HCT116 (cell line): ENCODE results near the gene CERS5. TPM values are rescaled to one million over a fixed set of nuclear protein-coding genes. Genes with fewer than 3 reads are reported as not detected.

Experiments used
- ATAC-seq: fragments of 200-7000 bp; cut with Tn5 transposase; 2 replicates; pipeline ENCODE4 v1.9.1; 2020; ENCODE audit warnings: mild to moderate bottlenecking, moderate library complexity
- BruUV-seq: library from RNA; stranded (reverse); fragments of 400-500 nt; replicated peaks from 2 replicates; lab custom pipeline; 2021; lab: Mats Ljungman, UMichigan
- CTCF ChIA-PET: fragments of 300-600 bp; sonication (Branson Sonifier 250); formaldehyde crosslinking; loops from one replicate; lab custom pipeline; 2021; ENCODE audit warnings: antibody characterized with exemption; lab: Charles Lee
- POLR2A ChIA-PET: fragments of 300-600, 350-600 bp; sonication (Branson Sonifier 250); formaldehyde crosslinking; loops from one replicate; lab custom pipeline; 2021; ENCODE audit warnings: antibody characterized with exemption; lab: Charles Lee
- RAD21 ChIA-PET, 2 experiments: fragments of 300-600 bp; sonication (Branson Sonifier 250); formaldehyde crosslinking; loops; one replicate each; lab custom pipeline; 2023; ENCODE audit warnings: low total read pairs in 2 of 2; ENCODE audit not compliant: uncharacterized antibody in 2 of 2, unreplicated experiment in 2 of 2, low non-redundant PET in 1 of 2; lab: Charles Lee
- DNase-seq: peaks from one replicate; pipeline ENCODE4 v3.0.0-alpha.2; 2010; ENCODE audit warnings: low read depth, low spot score
- H2AFZ ChIP-seq: fragments of 200-600 bp; shearing (Covaris generic), sonication (generic); 2 replicates; pipeline ENCODE4 v1.6.1; 2017; ENCODE audit warnings: low read depth, mixed run types, mixed read lengths, antibody characterized with exemption, low read length; ENCODE audit not compliant: poor library complexity, severe bottlenecking
- H3K27ac ChIP-seq: 2 replicates; pipeline ENCODE4 v1.5.1; 2012; ENCODE audit warnings: low read depth, low read length
- H3K27me3 ChIP-seq: fragments of 200-600 bp; sonication (generic); 2 replicates; pipeline ENCODE4 v1.6.1; 2016; ENCODE audit warnings: mixed run types, low read length, mixed read lengths; ENCODE audit not compliant: insufficient read depth
- H3K36me3 ChIP-seq, 2 experiments: fragments of 200-500 bp in 1 of 2; fragments of 200-600 bp in 1 of 2; sonication (Bioruptor generic) in 1 of 2; sonication (generic) in 1 of 2; 2 replicates each; pipeline versions ENCODE4 v1.5.1 to v1.6.1; 2014 to 2016; ENCODE audit warnings: low read length in 2 of 2, inconsistent platforms in 1 of 2, mixed read lengths in 1 of 2, mixed run types in 1 of 2; ENCODE audit not compliant: insufficient read depth in 2 of 2, control insufficient read depth in 1 of 2
- H3K4me1 ChIP-seq, 2 experiments: fragments of 200-600 bp in 1 of 2; sonication (generic) in 1 of 2; 2 replicates each; pipeline versions ENCODE4 v1.5.1 to v1.6.1; 2012 to 2017; ENCODE audit warnings: low read length in 2 of 2, inconsistent platforms in 1 of 2, mild to moderate bottlenecking in 1 of 2, mixed read lengths in 1 of 2, mixed run types in 1 of 2, moderate library complexity in 1 of 2; ENCODE audit not compliant: insufficient read depth in 2 of 2, control insufficient read depth in 1 of 2
- H3K4me2 ChIP-seq: fragments of 200-600 bp; sonication (generic); 2 replicates; pipeline ENCODE4 v1.6.1; 2017; ENCODE audit warnings: mixed run types, low read length, mixed read lengths
- H3K4me3 ChIP-seq, 2 experiments: fragments of 200-600 bp in 1 of 2; sonication (generic) in 1 of 2; replicated peaks in 1 of 2; 2 replicates each; pipeline ENCODE4 v1.5.1; 2011 to 2016; ENCODE audit warnings: low read length in 2 of 2, control low read depth in 1 of 2, low read depth in 1 of 2, mild to moderate bottlenecking in 1 of 2, mixed read lengths in 1 of 2, mixed run types in 1 of 2
- H3K79me2 ChIP-seq: fragments of 200-600 bp; sonication (generic); 2 replicates; pipeline ENCODE4 v1.6.1; 2017; ENCODE audit warnings: mild to moderate bottlenecking, mixed run types, low read length, moderate library complexity, mixed read lengths; ENCODE audit not compliant: insufficient read depth
- H3K9ac ChIP-seq: fragments of 200-600 bp; sonication (generic); 2 replicates; pipeline ENCODE4 v1.6.1; 2016; ENCODE audit warnings: low read length, mixed read lengths
- H3K9me2 ChIP-seq: fragments of 200-600 bp; sonication (generic), shearing (Covaris generic); 2 replicates; pipeline ENCODE4 v1.6.1; 2017; ENCODE audit warnings: mixed run types, mild to moderate bottlenecking, moderate library complexity; ENCODE audit not compliant: insufficient read depth
- H3K9me3 ChIP-seq, 2 experiments: fragments of 200-500 bp in 1 of 2; fragments of 200-600 bp in 1 of 2; sonication (Bioruptor generic) in 1 of 2; sonication (generic) in 1 of 2; 2 replicates each; pipeline ENCODE4 v1.6.1; 2014 to 2017; ENCODE audit warnings: low read length in 2 of 2, mixed read lengths in 2 of 2, inconsistent platforms in 1 of 2, low read depth in 1 of 2, mild to moderate bottlenecking in 1 of 2, mixed run types in 1 of 2, moderate library complexity in 1 of 2; ENCODE audit not compliant: control insufficient read depth in 1 of 2, insufficient read depth in 1 of 2
- H4K20me1 ChIP-seq: fragments of 200-600 bp; sonication (generic), shearing (Covaris generic); 2 replicates; pipeline ENCODE4 v1.6.1; 2017; ENCODE audit warnings: mixed run types, mild to moderate bottlenecking, moderate library complexity; ENCODE audit not compliant: insufficient read depth
- EGR1 ChIP-seq: IDR thresholded peaks from 2 replicates; pipeline ENCODE4 v1.6.1; 2012; ENCODE audit warnings: low read depth
- EZH2phosphoT487 ChIP-seq: fragments of 200-600 bp; IDR thresholded peaks from 2 replicates; pipeline ENCODE4 v1.6.1; 2018; ENCODE audit warnings: antibody characterized with exemption, borderline replicate concordance
- FOSL1 ChIP-seq: IDR thresholded peaks from 2 replicates; pipeline ENCODE4 v1.6.1; 2012; ENCODE audit warnings: low read depth
- MAX ChIP-seq: IDR thresholded peaks from 2 replicates; pipeline ENCODE4 v1.6.1; 2012
- POLR2A ChIP-seq: IDR thresholded peaks from 2 replicates; pipeline ENCODE4 v1.7.0; 2011; ENCODE audit warnings: borderline replicate concordance; ENCODE audit not compliant: insufficient read depth, insufficient read length; ENCODE audit errors: extremely low read depth
- POLR2AphosphoS5 ChIP-seq: IDR thresholded peaks from 2 replicates; pipeline ENCODE4 v1.6.1; 2011; ENCODE audit warnings: mild to moderate bottlenecking, low read depth, low read length, moderate library complexity
- REST ChIP-seq: IDR thresholded peaks from 2 replicates; pipeline ENCODE4 v1.6.1; 2012; ENCODE audit warnings: low read depth
- SIN3A ChIP-seq: IDR thresholded peaks from 2 replicates; pipeline ENCODE4 v1.6.1; 2012; ENCODE audit warnings: low read depth
- TCF7L2 ChIP-seq: IDR thresholded peaks from 2 replicates; pipeline ENCODE4 v1.7.0; 2011; ENCODE audit warnings: borderline replicate concordance, inconsistent platforms; ENCODE audit not compliant: insufficient read depth, insufficient read length; ENCODE audit errors: extremely low read depth
- YY1 ChIP-seq: IDR thresholded peaks from 2 replicates; pipeline ENCODE4 v1.6.1; 2011; ENCODE audit warnings: low read length, low read depth, moderate library complexity, mild to moderate bottlenecking; ENCODE audit not compliant: insufficient replicate concordance; ENCODE audit errors: extremely low read depth
- ZBTB33 ChIP-seq: IDR thresholded peaks from 2 replicates; pipeline ENCODE4 v1.6.1; 2011; ENCODE audit warnings: mild to moderate bottlenecking, low read length, moderate library complexity; ENCODE audit not compliant: insufficient replicate concordance; ENCODE audit errors: extremely low read depth
- ZFX ChIP-seq: fragments of 450-650 bp; IDR thresholded peaks from 2 replicates; pipeline ENCODE4 v1.6.1; 2017
- ZNF274 ChIP-seq: fragments of 200-500 bp; sonication (Bioruptor generic); IDR thresholded peaks from 2 replicates; pipeline ENCODE4 v1.6.1; 2014; ENCODE audit warnings: mild to moderate bottlenecking, low read depth, low read length, inconsistent platforms
- intact Hi-C: fragments of 100-400 bp; cut with micrococcal nuclease; formaldehyde crosslinking; loops from 2 replicates; pipeline ENCODE4 v1.10.0; 2022
- total RNA-seq: library from RNA; stranded (reverse); gene quantifications from one replicate; pipeline ENCODE4 v1.2.1, GENCODE V29; 2021; ENCODE audit not compliant: unreplicated experiment

CERS5 gene
- total RNA-seq, 1 experiment from 2014 or later = 33.4 TPM

GRCh38 chr12:50079771-50080170, 87.4 kb downstream of the CERS5 start:
- no peak overlapping the region for H3K4me3 ChIP-seq
- H3K9me2 ChIP-seq = no peaks in the 10 kb centered on the region
- ATAC-seq = no peak
- H3K27me3 ChIP-seq = no peaks in the 10 kb centered on the region
- H3K36me3 ChIP-seq = 0 out of 4 replicates have a peak, but pooled peaks cover 0 to 2% of the 10 kb centered on the region in 2 experiments
- H3K9me3 ChIP-seq = no peaks in the 10 kb centered on the region
- POLR2A ChIA-PET = no interaction called here
- CTCF ChIA-PET = no interaction called here
- H3K4me1 ChIP-seq = peaks cover 5 to 22% of the 10 kb centered on the region in 2 experiments
- peaks cover 3% of the 10 kb centered on the region; the same call in 1 of the 2 replicates for H3K79me2 ChIP-seq
- no TSS peak for BruUV-seq
- H3K27ac ChIP-seq = no peak overlapping the region
- RAD21 ChIA-PET = no interaction called here
- TF ChIP-seq TCF7L2 = no peak
- TF ChIP-seq MAX = no peak
- TF ChIP-seq REST = no peak
- TF ChIP-seq FOSL1 = no peak
- TF ChIP-seq EGR1 = no peak
- no peak for TF ChIP-seq POLR2A
- TF ChIP-seq ZBTB33 = no peak
- TF ChIP-seq ZNF274 = no peak
- TF ChIP-seq SIN3A = no peak
- TF ChIP-seq ZFX = no peak
- TF ChIP-seq POLR2AphosphoS5 = no peak
- TF ChIP-seq EZH2phosphoT487 = no peak
- no peak for TF ChIP-seq YY1
- no peaks in the 10 kb centered on the region; the same call in 1 of the 2 replicates for H4K20me1 ChIP-seq
- H3K4me2 ChIP-seq = no peak overlapping the region
- no peak overlapping the region for H2AFZ ChIP-seq
- no peak for DNase-seq
- no peak overlapping the region for H3K9ac ChIP-seq
- intact Hi-C loops = loop anchor here (10.0 kb wide), 1 partner anchor 325 kb away; the partner anchor contains the start of gene LARP4

Other genes starting within 250 kb of the CERS5 start
- not detected for gene AQP2, start 216.6 kb downstream of the CERS5 start, total RNA-seq
- not detected for gene AQP5, start 205.5 kb downstream of the CERS5 start, total RNA-seq
- gene AQP6, start 194.4 kb downstream of the CERS5 start, total RNA-seq = not detected
- gene RACGAP1, start 141.9 kb downstream of the CERS5 start, total RNA-seq = 147 TPM
- 28.9 TPM for gene ASIC1, start 109.8 kb downstream of the CERS5 start, total RNA-seq
- 64.8 TPM for gene SMARCD1, start 82.0 kb downstream of the CERS5 start, total RNA-seq
- gene GPD1, start 63.4 kb downstream of the CERS5 start, total RNA-seq = 1.6 TPM
- 41.0 TPM for gene COX14, start 55.1 kb downstream of the CERS5 start, total RNA-seq
- 79.6 TPM for gene LIMA1, start 116.2 kb upstream of the CERS5 start, total RNA-seq
- not detected for gene FAM186A, start 229.2 kb upstream of the CERS5 start, total RNA-seq
- 76.3 TPM for gene LARP4, start 233.5 kb upstream of the CERS5 start, total RNA-seq